GM18511 (cell line): ENCODE measurements around the gene OPN1MW3.
A peak's percentile ranks its signal among the peaks of the same experiment; 100 is the strongest.
"Not testable (repeated sequence)": the region's sequence is repeated elsewhere in the genome, so short reads cannot be mapped to it uniquely, and the experiment has no call there.

Source experiments
- ATAC-seq: cut with Tn5 transposase; IDR thresholded peaks from one replicate; pipeline ENCODE4 v1.9.1; 2021; ENCODE audit warnings: mild to moderate bottlenecking, moderate library complexity; ENCODE audit not compliant: unreplicated experiment

Gene OPN1MW3

DNA sequence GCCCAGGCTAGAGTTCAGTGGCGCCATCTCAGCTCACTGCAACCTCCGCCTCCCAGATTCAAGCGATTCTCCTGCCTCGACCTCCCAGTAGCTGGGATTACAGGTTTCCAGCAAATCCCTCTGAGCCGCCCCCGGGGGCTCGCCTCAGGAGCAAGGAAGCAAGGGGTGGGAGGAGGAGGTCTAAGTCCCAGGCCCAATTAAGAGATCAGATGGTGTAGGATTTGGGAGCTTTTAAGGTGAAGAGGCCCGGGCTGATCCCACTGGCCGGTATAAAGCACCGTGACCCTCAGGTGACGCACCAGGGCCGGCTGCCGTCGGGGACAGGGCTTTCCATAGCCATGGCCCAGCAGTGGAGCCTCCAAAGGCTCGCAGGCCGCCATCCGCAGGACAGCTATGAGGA lies at the start of gene OPN1MW3:
Gene OPN1MW3 (plus strand): TSS at position 301 of the 400 bp plus-strand sequence. CDS start 38 bp downstream, at position 339.
- ATAC-seq = not testable (repeated sequence)

DNA sequence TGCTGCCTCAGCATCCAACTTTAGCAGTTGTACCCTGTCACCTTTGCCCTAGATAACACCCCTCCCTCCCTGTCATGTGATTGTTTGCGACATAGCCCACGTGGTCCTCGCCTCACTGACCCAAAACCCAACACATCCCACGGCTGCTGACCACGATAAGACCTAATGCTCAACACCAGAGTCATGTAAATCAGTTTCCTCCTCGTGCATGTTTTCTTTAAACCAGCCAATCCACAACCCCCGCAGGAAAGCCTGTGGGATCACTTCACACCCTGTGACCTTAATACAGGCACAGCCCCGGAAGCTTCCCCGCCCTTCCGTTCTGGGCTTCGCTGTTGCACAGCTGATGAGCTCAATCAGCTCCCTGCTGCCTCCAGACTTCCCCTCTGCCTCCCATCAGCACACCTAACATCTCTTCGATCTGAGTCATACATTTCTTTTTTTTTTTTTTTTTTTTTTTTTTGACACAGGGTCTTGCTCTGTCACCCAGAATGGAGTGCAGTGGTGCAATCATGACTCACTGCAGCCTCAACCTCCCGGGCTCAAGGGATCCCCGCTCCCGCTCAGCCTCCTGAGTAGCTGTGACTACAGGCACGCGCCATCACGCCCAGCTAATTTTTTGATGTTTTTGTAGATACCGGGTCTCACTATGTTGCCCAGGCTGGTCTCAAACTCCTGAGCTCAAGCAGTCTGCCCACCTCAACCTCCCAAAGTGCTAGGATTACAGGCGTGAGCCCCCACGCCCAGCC lies 47.5 kb upstream of the OPN1MW3 start:
- ATAC-seq = peak; percentile 92

DNA sequence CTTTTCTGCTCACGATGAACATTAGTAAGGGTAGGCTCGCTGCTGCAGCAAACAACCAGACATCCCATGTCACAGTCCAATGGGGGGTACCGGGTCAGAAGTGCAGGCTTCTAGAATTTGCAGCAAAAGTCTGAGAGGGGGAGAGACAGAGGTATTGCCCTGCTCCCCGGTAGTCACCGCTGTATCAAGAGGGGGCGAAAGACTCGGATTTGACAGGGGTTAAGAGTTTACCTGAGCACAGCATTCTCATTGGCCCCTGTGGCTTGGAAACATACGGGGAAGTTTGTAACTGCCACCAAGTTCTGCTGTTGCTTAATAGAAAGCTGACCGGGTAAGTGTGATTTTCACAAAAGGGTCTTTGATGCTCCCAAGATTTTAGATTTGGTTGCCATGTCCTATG lies 46.3 kb upstream of the OPN1MW3 start:
- not testable (repeated sequence) for ATAC-seq

DNA sequence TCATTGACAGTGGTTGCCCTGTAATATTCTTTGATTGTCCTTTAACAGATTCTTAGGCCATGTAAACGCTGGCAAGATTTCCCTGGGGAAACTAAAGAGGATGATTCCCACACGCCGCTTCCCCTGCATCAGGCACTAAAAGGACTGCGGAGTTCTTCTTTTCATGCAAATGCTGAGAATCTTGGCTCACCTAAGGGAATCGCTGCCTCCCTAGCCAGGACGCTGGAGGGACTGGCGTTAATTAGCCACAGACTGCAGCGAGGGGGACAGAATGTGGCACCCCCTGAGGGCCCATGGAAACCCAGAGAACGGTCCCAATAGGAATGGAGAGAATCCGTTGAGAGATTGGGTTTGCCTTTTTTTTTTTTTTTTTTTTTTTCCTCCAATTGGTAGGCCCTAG lies 45.9 kb upstream of the OPN1MW3 start:
- ATAC-seq = not testable (repeated sequence)

DNA sequence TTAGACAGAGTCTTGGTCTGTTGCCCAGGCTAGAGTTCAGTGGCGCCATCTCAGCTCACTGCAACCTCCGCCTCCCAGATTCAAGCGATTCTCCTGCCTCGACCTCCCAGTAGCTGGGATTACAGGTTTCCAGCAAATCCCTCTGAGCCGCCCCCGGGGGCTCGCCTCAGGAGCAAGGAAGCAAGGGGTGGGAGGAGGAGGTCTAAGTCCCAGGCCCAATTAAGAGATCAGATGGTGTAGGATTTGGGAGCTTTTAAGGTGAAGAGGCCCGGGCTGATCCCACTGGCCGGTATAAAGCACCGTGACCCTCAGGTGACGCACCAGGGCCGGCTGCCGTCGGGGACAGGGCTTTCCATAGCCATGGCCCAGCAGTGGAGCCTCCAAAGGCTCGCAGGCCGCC lies 37.9 kb upstream of the OPN1MW3 start, which contains the start of gene OPN1MW2:
Gene OPN1MW2 (plus strand): TSS at position 301 of the 400 bp plus-strand sequence. CDS start 60 bp downstream, at position 361.
- ATAC-seq = not testable (repeated sequence)

DNA sequence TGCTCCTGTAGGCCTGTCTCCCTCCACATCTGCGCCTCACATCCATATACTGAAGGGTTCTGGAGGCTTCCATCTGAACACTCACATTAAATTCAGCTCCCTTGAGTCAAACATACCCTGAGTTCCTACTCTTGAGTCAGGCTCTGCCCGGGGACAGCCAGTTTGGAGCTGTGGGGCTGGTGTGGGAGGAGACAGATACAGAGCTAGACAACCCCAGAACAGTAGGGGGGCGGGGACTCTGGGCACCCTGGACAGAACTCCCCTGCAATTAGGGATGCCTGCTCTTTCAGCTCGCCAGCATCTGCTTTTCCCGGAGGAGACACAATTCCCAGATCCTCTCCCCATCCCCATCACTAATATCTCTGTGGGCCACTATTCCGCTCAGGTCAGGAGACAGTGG lies 32.1 kb upstream of the OPN1MW3 start:
- ATAC-seq = not testable (repeated sequence)

DNA sequence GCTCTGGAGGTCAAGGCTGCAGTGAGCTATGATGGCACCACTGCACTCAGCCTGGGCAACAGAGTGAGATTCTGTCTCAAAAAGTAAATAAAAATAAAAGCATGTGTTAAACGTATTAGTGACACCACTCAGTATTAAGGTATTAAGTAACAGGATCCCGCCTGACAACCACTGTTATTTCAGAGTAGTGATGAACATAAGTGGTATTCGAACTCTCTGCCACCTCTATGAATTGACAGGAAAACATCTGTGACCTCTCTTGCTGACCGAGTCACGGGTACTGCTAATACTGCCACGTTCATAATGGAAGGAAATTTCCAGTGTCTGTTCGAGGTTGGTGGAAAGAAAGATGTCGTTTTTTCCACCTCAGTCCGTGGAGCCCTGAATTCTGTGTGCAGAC lies 30.7 kb upstream of the OPN1MW3 start:
- not testable (repeated sequence) for ATAC-seq

DNA sequence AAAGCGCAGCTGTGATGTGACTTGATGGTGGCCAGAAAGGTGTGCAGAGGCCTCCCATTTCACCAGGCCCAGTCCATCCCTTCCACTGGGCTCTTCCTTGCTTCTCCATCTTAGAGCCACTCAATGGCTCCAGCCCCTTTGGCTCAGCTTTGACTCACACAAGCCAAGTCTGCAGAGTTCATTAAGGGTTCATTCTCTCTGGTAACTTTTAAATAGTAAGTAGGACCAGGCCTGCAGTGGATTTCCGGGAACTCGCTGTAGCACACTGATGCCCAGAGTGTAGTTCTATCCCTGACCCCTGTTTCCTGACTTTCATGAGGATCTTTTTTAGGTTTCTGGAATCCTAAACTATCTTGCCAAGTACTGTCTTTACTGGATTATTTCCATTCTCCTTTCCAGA lies 25.9 kb upstream of the OPN1MW3 start:
- ATAC-seq = not testable (repeated sequence)

DNA sequence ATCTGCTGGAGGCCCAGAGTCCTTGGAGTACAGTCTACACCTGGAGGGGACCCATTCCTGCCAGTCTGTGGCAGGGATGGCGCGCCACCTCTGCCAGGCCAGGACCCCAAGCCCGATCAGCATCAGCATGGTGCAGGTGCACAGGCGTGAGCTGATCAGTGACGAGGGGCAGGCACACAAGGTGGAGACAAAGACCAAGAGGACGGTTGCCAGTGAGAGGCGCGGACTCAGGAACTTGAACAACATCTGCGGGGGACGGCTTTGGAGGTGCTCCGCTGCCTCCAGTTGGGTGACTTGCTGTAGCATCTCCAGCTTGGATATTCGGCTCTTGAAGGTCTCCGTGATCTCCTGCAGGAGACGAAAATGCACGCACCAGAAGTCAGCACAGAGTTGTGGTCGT lies 23.8 kb upstream of the OPN1MW3 start:
- ATAC-seq = not testable (repeated sequence)

DNA sequence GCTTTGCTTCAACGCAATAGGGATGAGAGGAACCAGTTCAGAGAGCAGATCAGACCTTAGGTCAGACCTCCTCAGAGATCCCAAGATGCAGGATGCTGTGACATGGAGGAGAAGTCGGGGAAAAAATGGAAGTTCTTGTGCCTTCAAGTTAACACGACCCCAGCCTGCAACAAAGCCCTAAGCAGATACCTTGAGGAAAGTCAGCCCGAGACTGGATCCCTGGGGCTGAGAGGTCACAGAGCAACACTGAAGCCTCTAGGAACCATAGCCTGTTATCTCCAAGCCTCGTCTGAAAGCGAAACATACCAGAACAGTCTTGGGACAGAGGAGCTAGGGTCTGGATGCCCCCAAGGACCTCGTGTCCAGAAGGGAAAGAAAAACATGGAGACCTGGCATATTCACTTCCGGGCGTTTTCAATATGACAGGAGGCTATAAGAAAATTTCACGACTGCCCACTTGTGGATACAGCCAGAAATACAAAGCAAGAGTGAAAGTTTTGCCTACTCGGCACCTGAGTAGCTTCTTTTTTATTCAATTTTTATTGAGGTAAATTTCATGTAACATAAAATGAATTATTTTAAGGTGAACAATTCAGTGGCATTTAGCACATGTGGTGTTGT lies 18.3 kb upstream of the OPN1MW3 start:
- not testable (repeated sequence) for ATAC-seq

DNA sequence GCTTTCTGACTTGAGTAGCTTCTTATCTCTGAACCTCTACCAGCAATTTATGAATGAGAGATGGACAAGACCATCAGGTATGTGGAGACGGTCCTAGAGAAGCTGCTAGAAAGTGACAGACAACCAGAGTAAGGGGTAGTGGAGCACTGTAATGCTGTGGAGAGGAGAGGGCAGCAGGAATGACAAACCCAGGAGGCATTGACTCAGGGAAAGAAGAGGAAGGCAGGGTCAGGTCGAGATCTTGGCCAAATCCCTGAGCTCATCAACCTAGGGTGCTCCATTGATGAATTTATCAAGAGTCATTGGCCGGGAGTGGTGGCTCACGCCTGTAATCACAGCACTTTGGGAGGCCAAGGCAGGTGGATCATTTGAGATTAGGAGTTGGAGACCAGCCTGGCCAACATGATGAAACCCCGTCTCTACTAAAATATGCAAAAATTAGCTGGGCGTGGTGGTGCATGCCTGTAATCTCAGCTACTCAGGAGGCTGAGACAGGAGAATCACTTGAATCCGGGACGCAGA lies 17.3 kb upstream of the OPN1MW3 start:
- not testable (repeated sequence) for ATAC-seq

DNA sequence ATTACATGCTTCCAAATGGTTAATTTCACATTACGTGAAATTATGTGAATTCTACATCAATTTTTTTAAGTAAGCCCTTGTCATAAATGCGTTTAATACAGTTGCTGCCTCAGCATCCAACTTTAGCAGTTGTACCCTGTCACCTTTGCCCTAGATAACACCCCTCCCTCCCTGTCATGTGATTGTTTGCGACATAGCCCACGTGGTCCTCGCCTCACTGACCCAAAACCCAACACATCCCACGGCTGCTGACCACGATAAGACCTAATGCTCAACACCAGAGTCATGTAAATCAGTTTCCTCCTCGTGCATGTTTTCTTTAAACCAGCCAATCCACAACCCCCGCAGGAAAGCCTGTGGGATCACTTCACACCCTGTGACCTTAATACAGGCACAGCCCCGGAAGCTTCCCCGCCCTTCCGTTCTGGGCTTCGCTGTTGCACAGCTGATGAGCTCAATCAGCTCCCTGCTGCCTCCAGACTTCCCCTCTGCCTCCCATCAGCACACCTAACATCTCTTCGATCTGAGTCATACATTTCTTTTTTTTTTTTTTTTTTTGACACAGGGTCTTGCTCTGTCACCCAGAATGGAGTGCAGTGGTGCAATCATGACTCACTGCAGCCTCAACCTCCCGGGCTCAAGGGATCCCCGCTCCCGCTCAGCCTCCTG lies 9.9 kb upstream of the OPN1MW3 start:
- peak; percentile 86 for ATAC-seq

DNA sequence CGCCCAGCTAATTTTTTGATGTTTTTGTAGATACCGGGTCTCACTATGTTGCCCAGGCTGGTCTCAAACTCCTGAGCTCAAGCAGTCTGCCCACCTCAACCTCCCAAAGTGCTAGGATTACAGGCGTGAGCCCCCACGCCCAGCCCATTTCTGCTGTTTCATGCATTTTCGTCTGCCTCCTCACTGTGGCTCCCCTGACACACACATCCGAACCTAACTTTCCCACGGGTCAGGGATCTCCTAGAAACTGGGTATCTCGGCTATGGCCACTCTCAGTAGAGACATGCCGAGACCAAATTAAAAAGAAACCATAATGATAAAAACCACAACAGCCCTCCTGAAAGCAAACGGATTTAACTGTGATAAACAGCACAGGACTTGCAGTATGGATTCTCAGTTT lies 9.3 kb upstream of the OPN1MW3 start:
- ATAC-seq = peak; percentile 11

DNA sequence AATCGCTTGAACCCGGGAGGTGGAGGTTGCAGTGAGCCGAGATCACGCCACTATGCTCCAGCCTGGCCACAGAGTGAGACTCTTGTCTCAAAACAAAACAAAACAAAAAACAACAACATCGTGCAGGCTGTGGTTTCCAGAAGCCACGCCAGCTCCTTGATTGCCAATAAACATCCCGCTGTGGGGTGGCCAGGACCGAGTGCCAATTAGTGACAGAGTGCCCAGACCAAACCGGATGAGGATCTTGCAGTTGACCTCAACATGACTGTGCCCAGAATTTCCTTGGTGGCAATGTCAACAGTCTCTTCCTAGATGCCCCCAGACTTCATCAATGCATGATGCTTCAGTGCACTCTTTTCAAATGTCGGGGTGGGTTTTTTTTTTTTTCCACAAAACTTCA lies 1.3 kb downstream of the OPN1MW3 start:
- not testable (repeated sequence) for ATAC-seq

DNA sequence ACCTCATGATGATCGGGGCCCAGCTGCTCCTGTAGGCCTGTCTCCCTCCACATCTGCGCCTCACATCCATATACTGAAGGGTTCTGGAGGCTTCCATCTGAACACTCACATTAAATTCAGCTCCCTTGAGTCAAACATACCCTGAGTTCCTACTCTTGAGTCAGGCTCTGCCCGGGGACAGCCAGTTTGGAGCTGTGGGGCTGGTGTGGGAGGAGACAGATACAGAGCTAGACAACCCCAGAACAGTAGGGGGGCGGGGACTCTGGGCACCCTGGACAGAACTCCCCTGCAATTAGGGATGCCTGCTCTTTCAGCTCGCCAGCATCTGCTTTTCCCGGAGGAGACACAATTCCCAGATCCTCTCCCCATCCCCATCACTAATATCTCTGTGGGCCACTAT lies 5.7 kb downstream of the OPN1MW3 start:
- not testable (repeated sequence) for ATAC-seq

DNA sequence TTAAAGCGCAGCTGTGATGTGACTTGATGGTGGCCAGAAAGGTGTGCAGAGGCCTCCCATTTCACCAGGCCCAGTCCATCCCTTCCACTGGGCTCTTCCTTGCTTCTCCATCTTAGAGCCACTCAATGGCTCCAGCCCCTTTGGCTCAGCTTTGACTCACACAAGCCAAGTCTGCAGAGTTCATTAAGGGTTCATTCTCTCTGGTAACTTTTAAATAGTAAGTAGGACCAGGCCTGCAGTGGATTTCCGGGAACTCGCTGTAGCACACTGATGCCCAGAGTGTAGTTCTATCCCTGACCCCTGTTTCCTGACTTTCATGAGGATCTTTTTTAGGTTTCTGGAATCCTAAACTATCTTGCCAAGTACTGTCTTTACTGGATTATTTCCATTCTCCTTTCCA lies 11.9 kb downstream of the OPN1MW3 start:
- not testable (repeated sequence) for ATAC-seq

DNA sequence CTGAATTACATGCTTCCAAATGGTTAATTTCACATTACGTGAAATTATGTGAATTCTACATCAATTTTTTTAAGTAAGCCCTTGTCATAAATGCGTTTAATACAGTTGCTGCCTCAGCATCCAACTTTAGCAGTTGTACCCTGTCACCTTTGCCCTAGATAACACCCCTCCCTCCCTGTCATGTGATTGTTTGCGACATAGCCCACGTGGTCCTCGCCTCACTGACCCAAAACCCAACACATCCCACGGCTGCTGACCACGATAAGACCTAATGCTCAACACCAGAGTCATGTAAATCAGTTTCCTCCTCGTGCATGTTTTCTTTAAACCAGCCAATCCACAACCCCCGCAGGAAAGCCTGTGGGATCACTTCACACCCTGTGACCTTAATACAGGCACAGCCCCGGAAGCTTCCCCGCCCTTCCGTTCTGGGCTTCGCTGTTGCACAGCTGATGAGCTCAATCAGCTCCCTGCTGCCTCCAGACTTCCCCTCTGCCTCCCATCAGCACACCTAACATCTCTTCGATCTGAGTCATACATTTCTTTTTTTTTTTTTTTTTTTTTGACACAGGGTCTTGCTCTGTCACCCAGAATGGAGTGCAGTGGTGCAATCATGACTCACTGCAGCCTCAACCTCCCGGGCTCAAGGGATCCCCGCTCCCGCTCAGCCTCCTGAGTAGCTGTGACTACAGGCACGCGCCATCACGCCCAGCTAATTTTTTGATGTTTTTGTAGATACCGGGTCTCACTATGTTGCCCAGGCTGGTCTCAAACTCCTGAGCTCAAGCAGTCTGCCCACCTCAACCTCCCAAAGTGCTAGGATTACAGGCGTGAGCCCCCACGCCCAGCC lies 27.3 kb downstream of the OPN1MW3 start:
- peak; percentile 80 for ATAC-seq

DNA sequence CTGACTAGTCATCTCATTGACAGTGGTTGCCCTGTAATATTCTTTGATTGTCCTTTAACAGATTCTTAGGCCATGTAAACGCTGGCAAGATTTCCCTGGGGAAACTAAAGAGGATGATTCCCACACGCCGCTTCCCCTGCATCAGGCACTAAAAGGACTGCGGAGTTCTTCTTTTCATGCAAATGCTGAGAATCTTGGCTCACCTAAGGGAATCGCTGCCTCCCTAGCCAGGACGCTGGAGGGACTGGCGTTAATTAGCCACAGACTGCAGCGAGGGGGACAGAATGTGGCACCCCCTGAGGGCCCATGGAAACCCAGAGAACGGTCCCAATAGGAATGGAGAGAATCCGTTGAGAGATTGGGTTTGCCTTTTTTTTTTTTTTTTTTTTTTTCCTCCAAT lies 29.0 kb downstream of the OPN1MW3 start:
- not testable (repeated sequence) for ATAC-seq

DNA sequence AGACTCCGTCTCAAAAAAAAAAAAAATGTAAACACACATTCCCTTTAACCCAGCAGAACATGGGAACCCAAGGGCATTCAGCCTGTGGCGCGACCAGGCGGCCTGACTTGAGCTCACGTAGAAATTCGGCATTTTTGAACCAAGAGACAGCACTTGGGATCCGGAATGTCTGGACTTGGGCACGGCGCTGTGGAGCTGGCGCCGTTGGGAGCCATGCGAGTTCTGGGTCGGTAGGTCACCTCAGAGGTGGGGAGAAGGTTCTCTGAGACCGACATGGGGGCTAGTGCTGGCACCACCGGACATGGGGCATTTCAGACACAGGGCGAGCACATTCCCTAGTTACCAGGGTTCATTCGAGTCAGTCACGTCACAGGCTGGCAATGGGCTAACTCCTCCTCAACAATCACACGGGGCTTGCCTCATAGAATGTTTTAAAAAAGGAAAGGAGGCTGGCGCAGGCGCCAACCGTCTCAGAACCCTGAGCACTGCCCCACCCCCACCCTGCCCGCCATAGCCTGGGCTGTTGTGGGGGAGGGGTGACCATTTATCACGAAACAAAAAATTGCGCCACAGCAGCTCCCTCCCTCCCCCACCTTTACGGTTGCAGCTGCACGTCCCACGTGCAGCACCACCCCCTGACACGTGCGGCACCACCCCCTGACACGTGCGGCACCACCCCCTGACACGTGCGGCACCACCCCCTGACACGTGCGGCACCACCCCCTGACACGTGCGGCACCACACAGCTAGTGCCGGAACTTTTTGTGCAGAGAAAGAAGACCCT lies 37.6 kb downstream of the OPN1MW3 start, which contains the start of gene TEX28:
Gene TEX28 (minus strand): TSS at position 334 of the 784 bp plus-strand sequence. CDS start 3,007 bp downstream, outside the sequence.
- no peak for ATAC-seq
